SW 1271 (cell line): Measurements from ENCODE around the gene ANXA9.

ENCODE experiments used
- DNase-seq, 2 experiments: peaks; one replicate each; lab custom pipeline; 2025; lab: John Stamatoyannopoulos, UW

The ANXA9 gene

DNA sequence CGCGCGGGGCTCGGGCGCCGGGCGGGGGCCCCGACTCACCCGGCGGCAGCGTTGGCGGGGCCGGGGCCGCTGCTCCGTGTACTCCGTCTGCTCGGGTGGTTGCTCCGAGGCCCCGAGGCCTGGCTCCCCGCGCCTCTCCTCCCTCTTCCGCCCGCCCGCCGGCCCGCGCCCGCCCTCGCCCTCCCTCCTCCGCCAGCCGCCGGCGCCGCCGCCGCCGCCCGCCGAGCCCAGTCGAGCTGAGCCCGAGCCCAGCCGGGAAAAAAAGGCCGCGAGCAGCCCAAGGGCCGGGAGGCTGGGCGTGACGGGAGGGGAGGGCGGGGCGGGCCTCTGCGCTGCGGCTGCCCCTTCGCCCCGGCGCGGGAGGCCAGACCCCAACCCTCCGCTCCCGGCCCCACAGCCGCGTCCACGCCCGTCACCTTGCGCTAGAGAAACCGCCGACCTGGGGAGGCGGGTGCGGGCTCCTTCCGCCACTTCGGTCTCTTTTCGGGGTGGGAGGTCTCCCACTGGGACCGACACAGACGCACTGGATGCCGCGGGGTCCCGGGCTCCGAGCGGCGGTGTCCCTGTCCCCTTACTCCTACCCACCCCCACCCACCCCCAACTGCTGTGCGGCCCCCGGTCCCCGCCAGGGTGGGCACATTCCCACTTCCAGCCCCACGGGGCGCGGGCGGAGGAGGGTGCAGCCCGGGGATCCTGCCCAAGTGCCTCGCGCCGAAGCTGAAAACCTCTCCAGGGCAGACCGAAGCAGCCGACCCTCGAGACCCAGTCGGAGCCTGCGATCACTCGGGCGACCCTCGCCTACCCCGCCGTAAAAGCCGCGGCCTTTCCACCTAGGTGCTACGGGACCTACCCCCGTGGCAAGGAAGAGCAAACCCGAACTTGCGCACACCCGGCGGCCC is 7.3 kb upstream of the ANXA9 start, which contains the start of gene CERS2:
Gene CERS2, minus strand, starts transcription at position 256 of the 899 bp plus-strand sequence. CDS start 5,745 bp downstream, outside the sequence.
- peak in 1 of 2 experiments; percentile 19 for DNase-seq

DNA sequence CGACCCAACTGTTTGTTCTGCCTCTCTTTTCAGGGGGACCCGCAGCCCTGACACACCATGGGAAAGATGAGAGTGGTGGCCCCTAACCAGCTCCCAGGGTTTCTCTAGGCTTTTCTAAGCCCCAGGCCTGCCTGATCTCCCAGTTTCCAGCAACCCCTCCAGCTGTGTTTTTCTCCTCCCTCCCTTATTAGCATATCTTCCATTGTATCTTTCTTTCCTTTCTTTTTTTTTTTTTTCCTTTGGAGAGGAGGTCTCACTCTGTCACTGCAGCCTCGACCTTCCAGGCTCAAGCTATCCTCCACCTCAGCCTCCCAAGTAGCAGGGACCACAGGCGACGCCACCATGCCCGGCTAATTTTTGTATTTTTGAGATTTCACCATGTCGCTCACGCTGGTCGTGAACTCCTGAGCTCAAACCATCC is 5.7 kb upstream of the ANXA9 start:
- no peak for DNase-seq

DNA sequence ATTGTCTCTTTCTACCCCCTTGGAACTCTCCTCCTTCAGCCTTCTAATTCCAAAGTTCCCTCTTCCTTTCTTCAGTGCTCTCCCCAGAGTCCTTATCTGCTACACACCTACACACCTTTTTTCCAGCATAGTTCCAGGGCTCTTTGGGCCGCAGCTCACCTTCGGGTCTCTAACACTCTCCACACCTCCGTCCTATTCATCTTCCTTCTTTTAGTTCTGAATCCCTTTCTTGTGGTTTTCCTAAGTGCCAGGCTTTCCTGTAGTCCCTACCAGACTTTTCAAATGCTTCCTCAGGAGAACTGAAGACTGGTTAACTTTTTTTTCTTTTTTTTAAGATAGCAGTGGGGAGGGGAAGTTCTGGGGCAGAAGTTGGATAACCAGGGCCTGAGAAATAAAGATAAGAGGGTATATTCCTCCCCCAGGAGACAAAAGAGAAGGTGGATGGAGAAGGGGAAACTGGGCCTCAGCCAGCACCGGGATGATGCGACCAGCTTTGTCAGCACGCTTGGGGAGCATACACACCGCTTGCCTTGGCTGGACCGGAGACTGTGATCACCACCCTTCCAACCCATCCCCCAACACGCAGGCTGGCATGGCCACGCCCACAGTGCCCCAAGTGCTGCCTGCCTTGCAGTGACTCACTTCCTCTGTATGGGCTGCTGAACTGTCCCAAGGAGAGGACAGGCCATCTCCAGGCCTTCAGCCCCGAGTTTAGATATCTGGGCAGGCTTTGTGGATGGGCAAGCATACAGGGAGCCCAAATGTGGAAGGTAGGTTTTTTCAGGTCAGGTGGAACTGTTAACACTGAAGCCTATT is 5.0 kb upstream of the ANXA9 start:
- DNase-seq, result peak; percentile 78 to 84

DNA sequence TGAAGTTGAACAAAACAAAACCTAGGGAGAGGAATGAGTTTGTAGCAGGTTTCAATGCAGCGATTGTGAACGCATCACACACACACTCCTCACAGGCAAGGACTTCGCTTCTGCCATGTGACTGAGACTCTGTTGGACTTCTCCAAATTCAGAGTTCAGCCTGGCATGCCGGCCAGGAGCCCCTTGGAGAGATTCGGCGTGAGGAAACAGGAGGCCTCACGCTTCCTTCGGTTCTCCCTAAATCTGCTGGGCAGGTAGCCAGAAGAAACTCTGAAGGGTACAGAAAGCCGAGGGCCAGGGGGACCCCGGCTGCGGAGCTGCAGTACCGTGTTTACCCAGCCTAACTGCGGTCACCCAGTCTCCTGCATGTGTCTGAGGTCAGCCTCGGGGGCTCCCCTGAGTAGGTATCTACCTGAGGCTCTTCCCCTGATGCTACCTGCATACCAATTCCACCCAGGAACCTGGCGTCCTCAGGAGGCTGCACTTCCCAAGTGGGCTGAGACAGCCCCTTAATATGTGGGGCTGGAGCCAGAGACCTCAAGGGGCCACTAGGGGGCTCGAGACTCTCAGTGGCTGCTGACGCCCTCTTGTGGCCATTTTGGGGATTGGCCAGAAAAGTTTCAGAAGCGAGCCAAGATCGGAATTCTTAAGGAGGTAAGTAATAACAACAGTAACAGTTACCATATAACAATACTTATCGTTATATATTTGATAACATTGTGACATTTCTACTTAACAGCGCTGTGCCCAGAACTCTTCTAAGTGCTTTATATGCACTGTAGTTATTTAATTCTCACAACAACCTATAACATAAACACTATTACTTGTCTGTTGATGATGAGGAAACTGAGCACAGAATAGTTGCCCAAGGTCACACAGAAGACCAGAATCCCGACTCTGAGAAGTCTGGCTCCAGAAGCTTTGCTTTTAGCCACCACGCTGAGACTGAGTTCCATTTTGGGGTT is 2.7 kb upstream of the ANXA9 start:
- peak; percentile 51 to 79 for DNase-seq

DNA sequence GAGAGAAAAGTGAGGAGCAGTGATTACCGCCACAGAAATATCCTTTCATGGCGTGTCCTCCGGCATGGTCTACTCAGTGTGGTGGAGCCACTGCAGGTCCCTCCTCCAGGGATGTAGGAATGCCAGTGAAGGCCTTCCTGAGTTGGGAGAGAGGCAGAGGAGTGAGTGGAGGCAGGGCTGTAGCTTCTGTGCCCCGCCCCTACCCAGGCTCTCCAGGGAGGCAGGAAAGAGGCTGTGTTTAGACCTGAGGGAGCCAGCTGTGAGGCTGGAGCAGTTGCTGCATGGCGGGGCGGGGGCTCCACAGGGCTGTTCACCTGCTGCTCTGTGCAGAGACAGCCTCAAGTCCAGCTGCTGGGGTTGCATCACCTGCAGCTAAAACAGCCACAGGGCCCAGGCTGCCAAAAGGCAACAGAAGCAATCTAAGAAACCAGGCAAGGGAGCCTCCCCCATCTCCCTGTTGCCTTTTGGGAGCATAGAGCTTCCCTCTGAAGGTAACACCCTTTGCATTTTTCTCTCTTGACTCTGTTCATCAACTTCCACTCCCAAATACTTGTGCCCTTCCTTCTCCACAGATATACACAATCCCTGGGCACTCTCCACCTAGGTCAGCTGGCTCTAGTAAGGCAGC is 801 bp upstream of the ANXA9 start:
- DNase-seq, result no peak

GRCh38 chr1:150985179-150985825 is 3.2 kb downstream of the ANXA9 start:
- no peak for DNase-seq

DNA sequence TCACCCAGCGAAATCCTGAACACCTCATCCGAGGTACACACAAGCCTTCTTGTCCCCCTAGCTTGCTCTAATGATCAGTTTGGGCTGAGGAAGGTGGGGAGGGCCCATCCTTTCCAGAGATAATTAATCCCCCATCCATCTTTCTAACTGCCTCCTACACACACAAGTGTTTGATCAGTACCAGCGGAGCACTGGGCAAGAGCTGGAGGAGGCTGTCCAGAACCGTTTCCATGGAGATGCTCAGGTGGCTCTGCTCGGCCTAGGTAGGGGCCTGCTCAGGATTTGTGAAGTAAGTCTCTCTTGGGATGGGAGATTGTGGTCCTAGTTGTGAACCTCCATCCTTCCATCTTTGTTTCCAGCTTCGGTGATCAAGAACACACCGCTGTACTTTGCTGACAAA is 5.8 kb downstream of the ANXA9 start:
- no peak for DNase-seq

- no peak for DNase-seq
These were observed 10.5 kb downstream of the ANXA9 start for GRCh38 chr1:150992626-150993025.

GRCh38 chr1:150994248-150994647 is 12.2 kb downstream of the ANXA9 start:
- DNase-seq, result no peak

DNA sequence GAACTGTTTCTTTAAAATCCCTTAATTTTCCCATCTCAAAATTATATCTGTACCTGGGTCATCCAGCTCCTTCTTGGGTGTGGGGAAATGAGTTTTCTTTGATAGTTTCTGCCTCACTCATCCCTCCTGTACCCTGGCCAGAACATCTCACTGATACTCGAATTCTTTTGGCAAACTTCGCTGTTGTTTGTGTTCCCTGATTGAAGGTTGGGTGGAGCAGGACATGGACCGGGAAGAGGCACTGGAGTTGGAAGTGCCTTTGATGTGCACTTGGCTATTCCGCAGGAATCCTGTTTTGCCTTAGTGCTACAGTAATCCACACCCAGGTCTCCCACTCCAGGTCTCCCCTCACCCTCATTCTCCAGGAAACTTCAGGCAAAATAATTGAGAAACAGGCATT is 13.4 kb downstream of the ANXA9 start:
- DNase-seq, result no peak

GRCh38 chr1:150995896-150996295 is 13.8 kb downstream of the ANXA9 start:
- DNase-seq, result no peak

- no peak for DNase-seq
These were observed 15.2 kb downstream of the ANXA9 start for GRCh38 chr1:150997126-150997872.

DNA sequence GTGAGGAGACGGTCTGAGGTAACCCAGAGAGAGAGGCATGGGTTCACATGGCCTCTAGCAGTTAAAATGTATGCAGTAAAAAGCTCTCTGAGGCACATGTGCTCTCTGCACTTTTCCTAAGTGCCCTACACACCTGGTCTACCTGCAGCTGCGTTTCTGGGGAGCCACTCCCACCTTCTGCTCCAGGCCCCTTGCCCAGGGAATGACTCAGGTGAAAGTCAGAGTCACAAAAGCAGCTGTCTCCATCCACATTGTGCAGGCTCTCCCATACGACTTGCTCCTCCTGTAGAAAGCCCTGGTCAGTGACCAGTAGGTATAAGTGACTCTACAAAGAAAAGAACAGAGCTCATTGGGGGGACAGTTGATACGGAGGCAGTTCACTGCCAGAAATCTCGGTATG is 15.9 kb downstream of the ANXA9 start:
- no peak for DNase-seq

GRCh38 chr1:150999051-150999674 is 17.1 kb downstream of the ANXA9 start:
- DNase-seq, result no peak

DNA sequence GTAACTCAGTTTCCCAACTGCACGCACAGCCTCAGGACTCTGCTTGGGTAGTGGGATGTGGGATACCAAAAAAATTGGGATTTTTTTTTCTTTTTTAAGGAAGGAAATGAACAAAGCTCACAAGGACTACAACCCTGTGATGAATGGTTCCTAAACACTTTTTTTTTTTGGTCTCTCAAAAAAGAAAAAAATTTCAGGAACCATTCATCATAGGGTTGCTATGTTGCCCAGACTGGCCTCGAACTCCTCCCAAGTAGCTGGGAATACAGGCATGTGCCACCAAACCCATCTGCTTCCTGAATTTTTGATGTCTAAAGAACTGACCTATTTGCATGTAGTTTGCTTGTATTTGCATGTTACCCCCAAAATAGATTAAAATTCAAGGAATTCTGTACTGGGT is 17.8 kb downstream of the ANXA9 start:
- no peak for DNase-seq

GRCh38 chr1:151000408-151000807 is 18.3 kb downstream of the ANXA9 start:
- DNase-seq, result no peak

DNA sequence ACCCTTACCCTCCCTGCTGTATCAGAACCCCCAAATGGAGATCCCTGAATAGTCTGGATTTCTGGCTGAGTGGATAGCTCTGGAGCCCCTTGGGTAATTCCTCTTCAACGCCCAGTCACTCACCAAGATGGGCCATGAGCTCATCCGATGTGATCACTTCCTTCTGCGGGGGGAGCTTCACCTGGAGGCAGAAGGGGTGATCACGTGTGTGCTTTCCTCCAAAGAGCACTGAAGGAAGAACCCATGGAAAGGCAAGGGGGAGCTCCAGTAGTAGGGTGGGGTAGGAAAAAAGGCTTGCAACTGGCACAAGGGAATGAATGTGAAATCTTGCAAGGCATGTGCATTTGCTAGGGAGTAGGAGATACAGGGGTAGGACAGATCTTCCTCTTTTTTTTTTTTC is 19.5 kb downstream of the ANXA9 start:
- DNase-seq, result no peak

- DNase-seq, result no peak
These were observed 20.0 kb downstream of the ANXA9 start for GRCh38 chr1:151002051-151002450.

- no peak for DNase-seq
These were observed 20.5 kb downstream of the ANXA9 start for GRCh38 chr1:151002611-151003010.

GRCh38 chr1:151003180-151003579 is 21.1 kb downstream of the ANXA9 start:
- DNase-seq, result no peak
